Suppressor macrophage treated with lipopolysaccharide for 1 hour (primary cell): ENCODE measurements around the gene HEATR5A.
"Not testable (repeated sequence)": the region's sequence is repeated elsewhere in the genome, so short reads cannot be mapped to it uniquely, and the experiment has no call there.

ENCODE experiments used
- DNase-seq, 3 donors: peaks; one replicate each; pipeline ENCODE4 v3.0.0-alpha.2; 2020 to 2022

The HEATR5A gene

DNA sequence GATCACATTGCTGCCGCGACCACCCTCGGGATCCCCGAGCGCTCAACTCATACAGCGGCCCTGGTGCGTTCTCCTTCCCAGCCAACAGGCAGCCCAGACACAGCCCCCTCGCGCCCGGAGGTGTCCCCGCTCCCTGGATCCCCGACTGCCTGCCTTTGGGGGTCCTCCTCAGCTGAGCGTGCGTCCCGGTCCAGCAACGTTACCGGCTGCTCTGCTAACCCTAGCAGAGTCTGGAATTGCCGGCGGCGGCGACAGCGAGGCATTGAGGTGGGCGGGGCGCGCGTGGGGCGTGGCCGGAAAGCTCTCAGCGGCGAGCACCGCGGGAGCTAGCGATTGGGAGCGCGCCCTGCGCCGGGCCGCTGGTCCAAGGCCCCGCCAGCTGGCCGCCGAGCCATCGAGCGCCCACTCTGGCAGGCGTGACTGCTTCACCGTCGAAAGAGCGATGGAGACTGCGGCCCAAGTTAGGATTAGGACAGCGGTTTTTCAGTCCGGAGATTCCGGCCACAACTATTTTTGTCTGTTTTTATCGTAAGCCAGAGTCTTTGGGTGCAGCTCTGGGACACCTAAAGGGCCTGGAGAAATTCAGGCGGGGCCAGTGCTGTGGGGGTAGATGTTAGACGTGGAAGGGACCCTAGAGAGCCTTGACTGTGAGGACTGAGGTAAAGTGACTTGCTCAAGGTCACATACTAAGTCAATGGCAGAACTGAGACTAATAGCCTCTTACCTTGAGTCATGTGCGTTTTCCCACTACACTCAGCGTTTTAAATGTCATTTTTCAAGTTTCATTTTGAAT, at the start of gene HEATR5A:
Gene HEATR5A, minus strand, starts transcription at position 232 of the 793 bp plus-strand sequence. CDS start 17,575 bp downstream, outside the sequence.
- peak; percentile 97 to 99 (median 98) for DNase-seq

DNA sequence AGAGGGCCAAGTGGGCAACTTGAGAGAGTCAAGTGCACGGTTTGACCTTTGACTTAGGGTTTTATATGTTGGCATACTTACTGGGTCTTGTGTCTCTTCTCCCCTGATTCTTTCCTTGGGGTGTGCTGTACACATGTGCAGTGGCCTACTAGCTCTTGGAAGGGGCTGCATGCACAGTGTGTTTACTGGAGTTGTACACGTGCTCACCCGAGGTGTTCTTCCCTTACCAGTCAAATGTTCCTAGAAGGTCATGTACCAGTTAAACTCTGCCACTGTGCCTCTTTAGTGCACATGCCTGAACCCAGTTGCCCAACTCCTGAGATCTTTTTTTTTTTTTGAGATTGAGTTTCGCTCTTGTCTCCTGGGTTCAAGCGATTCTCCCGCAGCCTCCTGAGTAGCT, 46.2 kb upstream of the HEATR5A start:
- no peak for DNase-seq

DNA sequence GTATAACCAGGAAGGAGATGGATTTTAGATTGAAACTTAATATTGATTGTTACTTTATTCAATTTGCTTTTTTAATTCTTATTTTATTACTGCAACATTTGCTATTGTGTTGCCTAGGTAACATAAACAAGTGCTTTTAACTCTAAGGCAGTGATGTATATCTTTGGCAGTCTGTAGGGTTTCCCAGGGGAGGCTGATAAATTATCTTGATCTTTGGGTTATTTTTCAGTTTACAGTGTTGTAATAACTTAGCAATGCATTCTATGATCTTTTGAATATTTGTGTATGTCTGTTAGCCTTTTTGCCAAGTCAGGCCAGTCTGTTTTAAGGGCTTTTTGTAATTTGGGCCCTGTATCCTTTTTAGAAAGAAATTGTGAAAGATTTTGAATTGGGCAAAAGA, 44.8 kb upstream of the HEATR5A start:
- DNase-seq: no peak

DNA sequence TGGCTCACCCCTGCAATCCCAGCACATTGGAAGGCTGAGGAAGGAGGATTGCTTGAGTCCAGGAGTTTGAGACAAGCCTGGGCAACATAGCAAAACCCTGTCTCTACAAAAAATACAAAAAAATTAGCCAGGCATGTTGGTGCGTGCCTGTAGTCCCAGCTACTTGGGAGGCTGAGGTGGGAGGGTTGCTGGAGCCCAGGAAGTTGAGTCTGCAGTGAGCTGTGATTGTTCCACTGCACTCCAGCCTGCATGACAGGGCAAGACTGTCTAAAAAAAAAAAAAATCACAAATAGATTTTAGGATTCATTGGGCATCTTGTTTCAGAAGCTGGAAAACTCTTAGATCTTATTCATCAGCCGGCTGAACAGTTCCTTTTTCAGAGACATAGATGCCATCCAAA, 42.1 kb upstream of the HEATR5A start:
- not testable (repeated sequence) for DNase-seq

GRCh38 chr14:31461545-31461944, 41.2 kb upstream of the HEATR5A start:
- no peak for DNase-seq

GRCh38 chr14:31457665-31458659, 37.6 kb upstream of the HEATR5A start:
- DNase-seq: no peak

GRCh38 chr14:31456841-31457664, 36.7 kb upstream of the HEATR5A start, which contains the start of gene DTD2:
TSS of gene DTD2 (minus strand) at chr14:31457506. CDS start at chr14:31457393, 113 bp downstream.
- DNase-seq: peak; percentile 96 to 98 (median 98)

- DNase-seq: peak; percentile 44 to 66 (median 52)
Observed at GRCh38 chr14:31449971-31450610, 29.7 kb upstream of the HEATR5A start.

DNA sequence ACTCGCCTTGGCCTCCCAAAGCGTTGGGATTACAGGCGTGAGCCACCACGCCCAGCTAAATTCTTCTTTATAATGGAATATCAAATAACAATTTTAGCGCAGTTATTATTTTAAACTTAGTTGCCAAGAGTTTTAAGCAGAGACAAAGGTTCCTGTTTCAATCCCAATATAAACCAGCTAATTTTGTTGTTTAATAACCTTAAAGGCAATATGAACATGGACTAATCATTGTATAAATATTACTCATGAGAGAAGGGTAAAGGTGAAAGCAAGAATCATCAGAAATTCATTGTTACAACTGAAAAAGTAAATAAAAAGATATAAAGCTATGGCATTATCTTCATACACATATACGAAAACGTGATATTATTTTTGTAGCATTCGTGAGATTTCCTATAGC, 28.8 kb upstream of the HEATR5A start:
- DNase-seq: no peak

DNA sequence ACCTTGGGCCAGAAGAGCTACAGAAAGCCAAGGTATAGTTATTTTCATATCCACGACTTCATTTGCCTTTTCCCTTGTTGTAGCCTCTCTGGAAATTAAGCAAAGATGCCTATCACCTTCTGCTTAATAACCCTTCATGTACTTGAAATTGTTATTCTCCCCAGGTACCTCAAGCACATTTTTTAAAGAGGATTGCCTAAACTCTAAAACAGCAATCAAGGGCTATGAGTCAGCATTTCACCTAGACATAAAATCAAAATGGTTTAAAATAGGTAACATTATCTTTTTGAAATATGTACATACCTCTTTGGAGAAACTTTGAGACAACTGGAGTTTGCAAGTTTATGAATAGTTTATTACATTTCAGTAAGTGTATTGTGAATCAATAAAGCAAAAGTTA, 25.4 kb upstream of the HEATR5A start:
- DNase-seq: no peak

- peak in 1 of 3 donors; percentile 5 for DNase-seq
Observed at GRCh38 chr14:31442284-31442683, 21.9 kb upstream of the HEATR5A start.

- DNase-seq: no peak
Observed at GRCh38 chr14:31441273-31442111, 21.1 kb upstream of the HEATR5A start.

DNA sequence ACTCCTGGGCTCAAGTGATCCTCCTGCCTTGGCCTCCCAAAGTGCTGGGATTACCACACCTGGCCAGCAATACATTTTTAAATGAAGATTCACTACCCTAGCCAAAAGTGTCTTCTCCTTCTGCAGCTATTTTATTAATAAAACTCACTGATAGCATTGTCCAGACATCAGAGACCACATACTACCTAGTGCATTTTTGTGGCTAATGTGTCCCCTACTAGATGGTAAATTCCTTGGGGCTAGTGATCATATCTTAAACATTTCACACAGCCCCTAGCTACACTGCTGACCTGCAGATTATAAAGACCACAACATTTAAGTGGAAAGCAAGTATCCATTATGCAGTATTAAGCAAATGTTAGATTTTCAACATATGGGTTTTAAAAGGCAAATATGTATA, 19.9 kb upstream of the HEATR5A start:
- no peak for DNase-seq

- DNase-seq: no peak
Observed at GRCh38 chr14:31439561-31439960, 19.2 kb upstream of the HEATR5A start.

DNA sequence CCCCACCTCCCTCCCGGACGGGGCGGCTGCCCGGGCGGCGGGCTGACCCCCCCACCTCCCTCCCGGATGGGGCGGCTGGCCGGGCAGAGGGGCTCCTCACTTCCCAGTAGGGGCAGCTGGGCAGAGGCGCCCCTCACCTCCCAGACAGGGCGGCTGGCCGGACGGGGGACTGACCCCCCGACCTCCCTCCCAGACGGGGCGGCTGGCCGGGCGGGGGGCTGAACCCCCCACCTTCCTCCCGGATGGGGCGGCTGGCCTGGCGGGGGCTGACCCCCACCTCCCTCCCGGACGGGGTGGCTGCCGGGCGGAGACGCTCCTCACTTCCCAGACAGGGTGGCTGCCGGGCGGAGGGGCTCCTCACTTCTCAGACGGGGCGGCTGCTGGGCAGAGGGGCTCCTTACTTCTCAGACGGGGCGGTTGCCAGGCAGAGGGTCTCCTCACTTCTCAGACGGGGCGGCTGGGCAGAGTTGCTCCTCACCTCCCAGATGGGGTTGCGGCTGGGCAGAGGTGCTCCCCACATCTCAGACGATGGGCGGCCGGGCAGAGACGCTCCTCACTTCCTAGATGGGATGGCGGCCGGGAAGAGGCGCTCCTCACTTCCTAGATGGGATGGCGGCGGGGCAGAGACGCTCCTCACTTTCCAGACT, 16.8 kb upstream of the HEATR5A start:
- DNase-seq: not testable (repeated sequence)

GRCh38 chr14:31435276-31435675, 14.9 kb upstream of the HEATR5A start:
- DNase-seq: no peak

- DNase-seq: no peak
Observed at GRCh38 chr14:31430634-31431264, 10.4 kb upstream of the HEATR5A start.

DNA sequence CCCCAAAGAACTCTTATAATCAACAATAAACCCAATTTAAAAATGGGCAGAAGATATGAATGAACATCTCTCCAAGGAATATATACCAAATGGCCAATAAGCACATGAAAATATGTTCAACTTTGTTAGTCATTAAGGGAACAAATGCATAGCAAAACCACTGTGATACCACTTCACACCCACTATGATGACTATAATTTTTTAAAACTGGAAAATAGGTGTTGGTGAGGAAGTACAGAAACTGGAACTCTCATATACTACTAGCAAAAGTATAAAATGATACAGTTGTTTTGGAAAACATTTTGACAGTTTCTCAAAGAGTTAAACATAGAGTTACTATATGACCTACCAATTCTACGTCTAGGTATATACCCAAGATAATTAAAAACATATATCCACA, 9.4 kb upstream of the HEATR5A start:
- no peak for DNase-seq

GRCh38 chr14:31428011-31428410, 7.7 kb upstream of the HEATR5A start:
- no peak for DNase-seq

GRCh38 chr14:31426663-31427062, 6.3 kb upstream of the HEATR5A start:
- DNase-seq: no peak
